GM19193 (cell line): Measurements from ENCODE around the gene CDHR4.

Experiments used
- POLR2A ChIP-seq: IDR thresholded peaks from 4 replicates; pipeline ENCODE4 v1.6.1; 2011; ENCODE audit not compliant: insufficient read depth, insufficient read length; ENCODE audit errors: extremely low read depth

Gene CDHR4

GRCh38 chr3:49805897-49806701 lies 6.4 kb upstream of the CDHR4 start:
- no peak for TF ChIP-seq POLR2A

DNA sequence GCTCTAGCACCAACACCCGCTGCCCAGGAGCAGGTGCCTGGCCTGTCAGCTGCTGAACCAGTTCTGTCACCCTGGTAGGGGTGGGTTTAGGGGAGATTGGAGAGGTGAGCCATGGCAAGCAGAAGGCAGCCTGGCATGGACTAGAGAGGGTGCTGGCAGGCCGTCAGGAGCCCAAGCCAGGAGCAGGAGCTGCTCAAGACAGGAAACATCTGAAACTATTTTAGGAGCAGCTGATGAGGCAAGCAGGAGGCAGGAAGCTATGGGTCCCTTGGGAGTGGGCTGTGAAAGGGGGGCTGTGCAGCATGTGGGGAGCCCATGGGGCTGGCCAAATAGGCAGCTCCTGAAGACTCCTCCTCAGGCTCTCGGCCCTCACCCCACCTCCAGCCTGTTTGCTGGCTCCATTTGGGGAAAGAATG lies 5.7 kb upstream of the CDHR4 start:
- TF ChIP-seq POLR2A, result no peak

GRCh38 chr3:49804141-49805041 lies 4.7 kb upstream of the CDHR4 start:
- TF ChIP-seq POLR2A, result peak; percentile 15

- TF ChIP-seq POLR2A, result no peak
Observed at GRCh38 chr3:49803465-49804140, 3.9 kb upstream of the CDHR4 start.

DNA sequence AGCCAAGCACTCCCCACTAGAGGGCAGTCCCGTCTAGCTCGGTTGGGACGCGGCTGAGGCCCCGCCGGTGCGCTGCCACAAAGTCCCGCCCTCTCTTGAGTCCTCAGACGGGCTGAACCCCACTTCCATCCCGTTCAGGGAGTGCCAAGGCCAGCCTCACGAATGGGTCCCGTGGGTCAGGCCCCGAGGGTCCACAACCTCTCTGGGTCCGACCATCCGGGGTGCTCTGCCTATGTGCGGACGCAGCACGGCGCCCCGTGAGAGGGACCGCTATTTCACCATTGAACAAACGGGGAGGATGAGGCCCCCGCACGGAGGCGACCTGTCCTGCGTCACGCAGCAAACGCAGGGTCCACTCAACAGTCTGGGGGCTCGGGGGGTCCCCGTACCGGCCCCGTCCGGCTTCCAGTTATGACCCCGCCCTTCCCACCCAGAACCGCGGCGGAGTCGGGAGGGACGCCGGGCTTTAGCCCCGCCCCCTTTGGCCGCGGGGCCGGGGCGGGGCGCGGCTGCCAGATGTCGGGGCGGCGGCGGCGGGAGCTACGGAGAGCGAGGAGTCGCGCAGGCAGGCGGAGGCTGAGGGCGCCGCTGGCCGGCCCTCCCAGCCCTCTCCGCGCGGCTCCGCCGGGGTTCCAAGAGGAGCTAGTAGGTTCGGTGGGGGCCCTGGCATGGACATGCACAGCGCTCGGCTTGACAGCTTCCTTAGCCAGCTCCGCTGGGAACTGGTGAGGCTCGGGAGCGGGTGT lies 3.2 kb upstream of the CDHR4 start, which contains the start of gene INKA1:
Gene INKA1, plus strand, starts transcription at position 543 of the 746 bp plus-strand sequence. Its CDS starts 132 bp downstream, at position 675.
- peak; percentile 40 for TF ChIP-seq POLR2A

- no peak for TF ChIP-seq POLR2A
Observed at GRCh38 chr3:49801160-49801559, 1.5 kb upstream of the CDHR4 start.

- TF ChIP-seq POLR2A, result no peak
Observed at GRCh38 chr3:49799105-49799504, 568 bp downstream of the CDHR4 start.

GRCh38 chr3:49794926-49795905 lies 4.5 kb downstream of the CDHR4 start:
- no peak for TF ChIP-seq POLR2A

- no peak for TF ChIP-seq POLR2A
Observed at GRCh38 chr3:49794431-49794830, 5.2 kb downstream of the CDHR4 start.

DNA sequence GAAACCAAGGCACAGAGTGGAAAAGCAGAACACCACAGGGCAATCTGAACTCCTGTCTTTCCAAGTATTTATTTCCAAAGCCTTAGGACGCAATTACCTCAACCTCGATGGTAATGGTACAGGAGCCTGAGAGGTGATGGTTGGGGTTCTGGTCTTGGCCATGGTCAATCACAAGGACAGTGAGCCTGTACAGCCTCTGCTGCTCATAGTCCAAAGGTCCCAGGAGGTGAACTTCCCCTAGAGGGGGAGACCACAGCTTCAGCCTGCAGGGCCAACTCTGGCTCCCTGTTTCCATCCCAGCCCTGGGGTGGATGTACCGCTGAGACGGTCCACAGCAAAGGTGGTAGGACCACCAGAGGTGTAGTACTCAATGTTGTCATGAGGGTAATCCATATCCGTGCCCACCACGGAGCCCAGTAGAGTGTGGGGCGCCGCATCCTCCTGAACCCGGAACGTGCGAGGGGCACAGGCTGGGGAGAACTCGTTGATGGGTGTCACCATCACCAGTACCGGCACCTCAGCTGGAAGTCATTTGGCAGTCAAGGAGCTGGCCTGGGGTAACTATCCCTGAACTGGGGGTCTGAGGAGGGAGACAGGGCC lies 6.1 kb downstream of the CDHR4 start:
- no peak for TF ChIP-seq POLR2A

DNA sequence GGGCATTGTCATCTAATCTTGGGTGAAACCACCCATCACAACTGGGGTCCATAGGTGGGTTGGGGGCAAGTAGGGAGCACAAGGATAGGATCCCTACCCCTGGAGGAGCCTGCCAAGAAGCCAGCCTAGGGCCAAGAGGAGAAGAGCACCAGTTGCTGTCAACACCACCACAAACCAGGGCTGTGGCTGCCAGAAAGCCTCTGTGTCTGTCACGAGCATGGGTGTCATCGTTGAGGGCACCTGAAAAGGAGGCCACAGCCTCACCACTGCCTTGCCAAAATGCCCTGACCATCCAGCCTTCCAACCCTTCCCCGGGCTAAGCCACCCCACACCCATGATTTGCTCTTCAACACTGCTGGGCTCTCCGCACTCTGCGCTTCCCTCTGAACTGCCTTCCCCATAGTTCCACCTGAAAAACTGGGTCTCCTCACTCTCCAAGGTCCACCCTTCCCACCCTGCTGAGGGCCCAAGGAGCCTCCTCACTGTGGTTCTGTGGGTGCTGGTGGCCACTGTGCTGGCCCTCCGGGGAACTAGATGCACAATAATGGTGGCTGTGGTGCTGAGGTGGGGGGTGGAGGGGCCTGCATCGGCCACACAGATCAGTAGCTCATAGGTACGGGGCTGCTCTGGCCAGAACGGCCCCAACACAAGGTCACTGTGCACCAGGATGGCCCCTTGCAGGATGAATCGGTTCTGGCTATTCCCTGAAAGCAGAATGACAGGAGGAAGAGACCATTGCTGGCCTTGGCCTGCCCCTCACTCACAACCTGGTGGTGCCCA lies 7.1 kb downstream of the CDHR4 start:
- TF ChIP-seq POLR2A, result no peak

- no peak for TF ChIP-seq POLR2A
Observed at GRCh38 chr3:49791571-49791970, 8.1 kb downstream of the CDHR4 start.

- TF ChIP-seq POLR2A, result no peak
Observed at GRCh38 chr3:49790626-49791411, 8.9 kb downstream of the CDHR4 start.
